Fibroblast of skin of back (primary cell): ENCODE data around the gene CACNG7.

Experiments used
- DNase-seq: peaks from one replicate; pipeline ENCODE4 v3.0.0-alpha.2; 2013

The CACNG7 gene

DNA sequence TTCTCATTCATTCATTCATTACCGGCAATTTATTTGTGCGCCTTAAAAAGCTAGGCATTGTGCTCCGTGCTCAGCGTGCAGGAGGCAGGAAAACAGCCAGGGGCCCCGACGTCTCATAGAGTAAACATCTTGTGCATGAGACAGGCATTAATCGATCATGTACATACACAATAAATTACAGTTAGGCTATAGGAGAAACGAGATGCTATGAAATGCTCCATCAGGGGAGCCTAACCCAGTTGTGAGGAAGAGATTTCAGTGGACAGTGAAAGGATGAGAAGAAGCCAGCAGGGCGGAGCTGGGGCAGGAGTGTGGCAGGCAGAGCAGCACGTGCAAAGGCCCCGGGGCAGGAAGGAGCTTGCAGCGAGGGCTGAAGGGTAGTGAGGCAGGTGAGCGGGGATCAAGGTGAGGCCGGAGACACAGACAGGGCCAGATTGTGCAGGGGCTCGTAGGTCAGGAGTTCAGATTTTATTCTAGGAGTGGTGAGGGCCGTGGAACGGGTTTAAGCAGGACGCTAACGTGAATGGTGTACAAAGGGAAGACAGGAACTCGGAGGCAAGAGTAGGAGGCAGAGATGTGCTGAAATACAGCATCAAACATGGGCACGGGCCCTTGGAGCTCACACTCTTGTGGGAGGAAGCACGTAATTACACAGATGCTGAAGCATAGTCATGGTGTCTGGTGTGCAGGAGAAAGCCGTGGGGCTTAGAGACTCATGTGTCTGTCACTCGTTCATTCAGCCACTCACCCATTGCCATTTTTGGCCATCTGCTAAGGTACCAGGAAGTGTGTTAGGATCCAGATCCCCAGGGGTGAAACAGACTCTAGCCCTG, 74.6 kb downstream of the CACNG7 start:
- DNase-seq = no peak

DNA sequence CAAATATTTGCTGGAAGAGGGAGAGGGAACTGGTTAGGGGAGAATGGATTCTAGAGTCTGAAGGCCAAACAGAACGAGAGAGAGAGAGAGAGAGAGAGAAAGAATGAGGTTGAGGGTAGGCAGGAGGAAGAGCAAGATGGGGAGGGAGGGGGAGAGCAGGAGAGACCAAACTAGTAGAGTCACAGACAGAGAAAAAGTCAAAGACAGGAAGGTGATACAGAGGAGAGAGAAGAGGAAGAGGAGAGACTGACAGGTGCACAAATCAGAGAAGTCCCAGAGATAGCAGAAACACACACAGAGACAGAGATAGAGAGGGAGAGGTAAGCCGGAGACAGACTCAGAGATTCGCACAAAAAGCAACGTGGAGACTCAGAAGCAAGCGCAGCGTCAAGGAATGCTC, 76.8 kb downstream of the CACNG7 start:
- DNase-seq = no peak

GRCh38 chr19:53988981-53989380, 79.9 kb downstream of the CACNG7 start:
- DNase-seq = no peak

- DNase-seq = no peak
These were observed 80.8 kb downstream of the CACNG7 start for GRCh38 chr19:53989600-53990533.

GRCh38 chr19:53991224-53992113, 82.4 kb downstream of the CACNG7 start, which contains the start of gene CACNG6:
Gene CACNG6, plus strand, starts transcription at chr19:53991637. Its CDS starts 1,241 bp downstream, at chr19:53992878.
- no peak for DNase-seq

GRCh38 chr19:53992211-53992610, 83.1 kb downstream of the CACNG7 start:
- no peak for DNase-seq

GRCh38 chr19:53992815-53993214, 83.7 kb downstream of the CACNG7 start:
- DNase-seq = no peak

GRCh38 chr19:53993448-53993847, 84.4 kb downstream of the CACNG7 start:
- no peak for DNase-seq
